HepG2 (cell line): ENCODE data around the gene VAC14. TPM values are rescaled to one million over a fixed set of nuclear protein-coding genes. Genes with fewer than 3 reads are reported as not detected.

Experiments
- ELF1 ChIP-seq: sonication (generic); formaldehyde crosslinking; IDR thresholded peaks from 2 replicates; pipeline ENCODE4 v1.4.0; 2020; ENCODE audit warnings: missing genetic modification reagents
- GTF3A ChIP-seq: sonication (generic); formaldehyde crosslinking; conservative IDR thresholded peaks from 2 replicates; pipeline ENCODE4 v1.4.0; 2020; ENCODE audit warnings: mild to moderate bottlenecking, missing genetic modification reagents
- HNRNPL ChIP-seq: fragments of 200-400 bp; formaldehyde crosslinking; IDR thresholded peaks from 2 replicates; pipeline ENCODE4 v1.6.1; 2017; ENCODE audit warnings: mild to moderate bottlenecking, low read depth, low read length
- KDM4B ChIP-seq: sonication (generic); formaldehyde crosslinking; IDR thresholded peaks from 2 replicates; pipeline ENCODE4 v1.4.0; 2020; ENCODE audit warnings: missing genetic modification reagents
- KLF11 ChIP-seq: IDR thresholded peaks from 2 replicates; pipeline ENCODE4 v1.6.1; 2016; ENCODE audit warnings: missing compliant biosample characterization
- MAFK ChIP-seq, 2 experiments: IDR thresholded peaks in 1 of 2; conservative IDR thresholded peaks in 1 of 2; 2 replicates each; pipeline ENCODE4 v1.6.1; 2011; ENCODE audit warnings: improper control_type of control experiment in 2 of 2, low read length in 2 of 2
- MED8 ChIP-seq: sonication (generic); formaldehyde crosslinking; IDR thresholded peaks from 2 replicates; pipeline ENCODE4 v1.8.1; 2023; ENCODE audit warnings: mild to moderate bottlenecking, missing genetic modification reagents; ENCODE audit not compliant: insufficient replicate concordance
- NONO ChIP-seq, 2 experiments: fragments of 450-650 bp in 1 of 2; sonication (generic) in 1 of 2; formaldehyde crosslinking in 1 of 2; IDR thresholded peaks in 1 of 2; conservative IDR thresholded peaks in 1 of 2; 2 replicates each; pipeline versions ENCODE4 v1.6.1 to v1.8.0; 2017 to 2022; ENCODE audit warnings: mild to moderate bottlenecking in 1 of 2, missing genetic modification reagents in 1 of 2, moderate library complexity in 1 of 2
- SIN3A ChIP-seq: IDR thresholded peaks from 2 replicates; pipeline ENCODE4 v1.6.1; 2011; ENCODE audit warnings: low read depth, mild to moderate bottlenecking, control low read depth, low read length, borderline replicate concordance
- ZC3H13 ChIP-seq: sonication (generic); formaldehyde crosslinking; IDR thresholded peaks from 2 replicates; pipeline ENCODE4 v1.8.1; 2023; ENCODE audit warnings: mild to moderate bottlenecking, missing genetic modification reagents, moderate library complexity
- ZMYM3 ChIP-seq: sonication (generic); formaldehyde crosslinking; IDR thresholded peaks from 2 replicates; pipeline ENCODE4 v1.5.1; 2020; ENCODE audit warnings: mild to moderate bottlenecking, missing genetic modification reagents
- ZNF138 ChIP-seq: sonication (generic); formaldehyde crosslinking; IDR thresholded peaks from 2 replicates; pipeline ENCODE4 v1.5.0; 2020; ENCODE audit warnings: mild to moderate bottlenecking, low read depth, missing genetic modification reagents
- ZNF589 ChIP-seq: sonication (generic); formaldehyde crosslinking; conservative IDR thresholded peaks from 2 replicates; pipeline ENCODE4 v1.8.0; 2022; ENCODE audit warnings: mild to moderate bottlenecking, moderate library complexity, missing genetic modification reagents
- ZNF816 ChIP-seq: sonication (generic); formaldehyde crosslinking; IDR thresholded peaks from 2 replicates; pipeline ENCODE4 v1.8.0; 2022; ENCODE audit warnings: missing genetic modification reagents, mild to moderate bottlenecking, borderline replicate concordance
- ZNF83 ChIP-seq: sonication (generic); formaldehyde crosslinking; IDR thresholded peaks from 2 replicates; pipeline ENCODE4 v1.4.0; 2020; ENCODE audit warnings: missing genetic modification reagents, mild to moderate bottlenecking, borderline replicate concordance
- polyA plus RNA-seq, 8 experiments: library from polyadenylated mRNA; depleted of rRNA in 3 of 8; stranded (reverse) in 7 of 8; unstranded in 1 of 8; fragments of >200 nt; fragmentation: Illumina TruSeq in 4 of 8; extraction: Trizol in 4 of 8; gene quantifications; 2 replicates each; pipeline versions ENCODE4 v1.2.1 to v1.2.3, GENCODE V29; 2011 to 2016; ENCODE audit warnings: low read depth in 4 of 8, missing spikeins in 1 of 8, mixed read lengths in 1 of 8; ENCODE audit not compliant: insufficient read depth in 1 of 8
- total RNA-seq, 5 experiments: library from RNA; depleted of rRNA; stranded (reverse); fragments of >200 nt; fragmentation: Illumina TruSeq; extraction: Trizol; gene quantifications; 2 replicates each; pipeline ENCODE4 v1.2.3, GENCODE V29; 2016; ENCODE audit warnings: low read depth in 1 of 5
- TF ChIP-seq, protein P1 (sequence below): sonication (generic); formaldehyde crosslinking; IDR thresholded peaks from 2 replicates; pipeline ENCODE4 v1.8.0; 2022; ENCODE audit warnings: mild to moderate bottlenecking, missing genetic modification reagents
- TF ChIP-seq, protein P2 (sequence below): conservative IDR thresholded peaks from 2 replicates; pipeline ENCODE4 v1.6.1; 2018; ENCODE audit warnings: missing genetic modification reagents
- TF ChIP-seq, protein P3 (sequence below): sonication (generic); formaldehyde crosslinking; IDR thresholded peaks from 2 replicates; pipeline ENCODE4 v1.4.0; 2020; ENCODE audit warnings: mild to moderate bottlenecking, missing genetic modification reagents
- TF ChIP-seq, protein P4 (sequence below): sonication (generic); formaldehyde crosslinking; IDR thresholded peaks from 2 replicates; pipeline ENCODE4 v1.5.0; 2020; ENCODE audit warnings: missing genetic modification reagents
- TF ChIP-seq, protein P5 (sequence below): sonication (generic); IDR thresholded peaks from 2 replicates; pipeline ENCODE4 v1.6.1; 2016; ENCODE audit warnings: low read depth, borderline replicate concordance
- TF ChIP-seq, protein P6 (sequence below): sonication (generic); formaldehyde crosslinking; IDR thresholded peaks from 2 replicates; pipeline ENCODE4 v1.4.0; 2020; ENCODE audit warnings: mild to moderate bottlenecking, missing genetic modification reagents

Gene VAC14
- total and polyA plus RNA-seq, 2 of the 13 experiments (the other 11 are each of a cell fraction or from before 2014, with no cell fraction given), result 23.5 to 24.6 TPM

DNA sequence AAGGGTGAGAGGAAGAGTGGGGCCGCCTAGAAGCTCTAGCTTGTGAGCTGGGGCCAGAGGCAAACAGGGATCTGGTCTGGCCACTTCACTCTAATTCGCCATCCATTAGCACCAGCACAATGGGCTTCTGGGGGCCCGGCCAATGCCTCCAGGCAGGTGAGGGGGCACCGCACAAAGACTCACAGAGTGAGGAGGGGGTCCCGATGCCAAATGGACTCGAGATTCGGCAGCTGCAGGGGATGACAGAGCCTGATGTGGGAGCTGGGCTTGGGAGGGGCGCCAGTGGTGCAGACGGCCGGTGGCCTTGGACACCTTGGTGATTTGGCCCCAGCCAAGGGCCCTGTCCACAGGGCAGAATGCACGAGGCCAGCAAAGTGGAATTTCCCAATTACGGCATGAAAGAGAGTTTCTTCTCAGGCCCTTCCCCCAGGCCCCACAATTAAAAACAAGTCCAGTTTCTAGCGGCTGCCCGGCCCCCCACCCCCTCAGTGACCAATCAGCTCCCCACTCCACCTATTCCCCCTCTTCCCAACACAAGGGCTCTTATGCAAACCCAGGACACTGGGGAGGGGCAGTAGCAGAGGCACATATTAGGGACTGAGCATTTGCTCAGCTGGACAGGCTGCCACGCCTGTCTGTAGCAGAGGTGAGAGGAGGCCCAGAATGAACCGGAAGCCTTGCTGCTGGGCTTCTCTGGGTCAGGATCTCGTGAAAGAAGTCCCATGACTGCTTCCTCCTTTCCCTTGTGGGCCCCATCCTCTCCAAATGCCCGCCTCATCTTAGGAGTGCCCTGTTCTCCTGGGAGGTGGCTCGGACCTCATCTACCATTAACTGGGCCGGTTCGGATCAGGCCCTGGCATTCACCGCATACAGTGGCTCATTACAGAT lies 75.7 kb downstream of the VAC14 start (continued):
- TF ChIP-seq SIN3A, result peak; percentile 92
- no peak for TF ChIP-seq GTF3A (CRISPR knock-in tag)
- TF ChIP-seq, protein P1, sequence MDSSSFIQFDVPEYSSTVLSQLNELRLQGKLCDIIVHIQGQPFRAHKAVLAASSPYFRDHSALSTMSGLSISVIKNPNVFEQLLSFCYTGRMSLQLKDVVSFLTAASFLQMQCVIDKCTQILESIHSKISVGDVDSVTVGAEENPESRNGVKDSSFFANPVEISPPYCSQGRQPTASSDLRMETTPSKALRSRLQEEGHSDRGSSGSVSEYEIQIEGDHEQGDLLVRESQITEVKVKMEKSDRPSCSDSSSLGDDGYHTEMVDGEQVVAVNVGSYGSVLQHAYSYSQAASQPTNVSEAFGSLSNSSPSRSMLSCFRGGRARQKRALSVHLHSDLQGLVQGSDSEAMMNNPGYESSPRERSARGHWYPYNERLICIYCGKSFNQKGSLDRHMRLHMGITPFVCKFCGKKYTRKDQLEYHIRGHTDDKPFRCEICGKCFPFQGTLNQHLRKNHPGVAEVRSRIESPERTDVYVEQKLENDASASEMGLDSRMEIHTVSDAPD, result peak; percentile 80
- peak; percentile 85 for TF ChIP-seq HNRNPL
- peak; percentile 75 for TF ChIP-seq ELF1 (CRISPR knock-in tag)
- peak; percentile 64 for TF ChIP-seq KDM4B (CRISPR knock-in tag)
- TF ChIP-seq, protein P2, sequence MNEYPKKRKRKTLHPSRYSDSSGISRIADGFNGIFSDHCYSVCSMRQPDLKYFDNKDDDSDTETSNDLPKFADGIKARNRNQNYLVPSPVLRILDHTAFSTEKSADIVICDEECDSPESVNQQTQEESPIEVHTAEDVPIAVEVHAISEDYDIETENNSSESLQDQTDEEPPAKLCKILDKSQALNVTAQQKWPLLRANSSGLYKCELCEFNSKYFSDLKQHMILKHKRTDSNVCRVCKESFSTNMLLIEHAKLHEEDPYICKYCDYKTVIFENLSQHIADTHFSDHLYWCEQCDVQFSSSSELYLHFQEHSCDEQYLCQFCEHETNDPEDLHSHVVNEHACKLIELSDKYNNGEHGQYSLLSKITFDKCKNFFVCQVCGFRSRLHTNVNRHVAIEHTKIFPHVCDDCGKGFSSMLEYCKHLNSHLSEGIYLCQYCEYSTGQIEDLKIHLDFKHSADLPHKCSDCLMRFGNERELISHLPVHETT (CRISPR knock-in tag), result peak; percentile 20
- TF ChIP-seq, protein P3, sequence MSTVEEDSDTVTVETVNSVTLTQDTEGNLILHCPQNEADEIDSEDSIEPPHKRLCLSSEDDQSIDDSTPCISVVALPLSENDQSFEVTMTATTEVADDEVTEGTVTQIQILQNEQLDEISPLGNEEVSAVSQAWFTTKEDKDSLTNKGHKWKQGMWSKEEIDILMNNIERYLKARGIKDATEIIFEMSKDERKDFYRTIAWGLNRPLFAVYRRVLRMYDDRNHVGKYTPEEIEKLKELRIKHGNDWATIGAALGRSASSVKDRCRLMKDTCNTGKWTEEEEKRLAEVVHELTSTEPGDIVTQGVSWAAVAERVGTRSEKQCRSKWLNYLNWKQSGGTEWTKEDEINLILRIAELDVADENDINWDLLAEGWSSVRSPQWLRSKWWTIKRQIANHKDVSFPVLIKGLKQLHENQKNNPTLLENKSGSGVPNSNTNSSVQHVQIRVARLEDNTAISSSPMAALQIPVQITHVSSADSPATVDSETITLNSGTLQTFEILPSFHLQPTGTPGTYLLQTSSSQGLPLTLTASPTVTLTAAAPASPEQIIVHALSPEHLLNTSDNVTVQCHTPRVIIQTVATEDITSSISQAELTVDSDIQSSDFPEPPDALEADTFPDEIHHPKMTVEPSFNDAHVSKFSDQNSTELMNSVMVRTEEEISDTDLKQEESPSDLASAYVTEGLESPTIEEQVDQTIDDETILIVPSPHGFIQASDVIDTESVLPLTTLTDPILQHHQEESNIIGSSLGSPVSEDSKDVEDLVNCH (CRISPR knock-in tag), result no peak
- peak; percentile 89 for TF ChIP-seq ZNF589 (CRISPR knock-in tag)
- peak; percentile 83 for TF ChIP-seq ZNF816
- peak; percentile 25 for TF ChIP-seq ZMYM3
- TF ChIP-seq NONO (IDR thresholded peaks at IDR 0.05), result no peak
- TF ChIP-seq NONO (CRISPR knock-in tag; conservative IDR thresholded peaks at IDR 0.05), result peak; percentile 72
- TF ChIP-seq ZNF83, result 0 out of 2 replicates have a peak, but pooled peaks have one; percentile 86
- TF ChIP-seq MAFK (conservative IDR thresholded peaks at IDR 0.05 in 1 of 2, IDR thresholded peaks at IDR 0.05 in 1 of 2; ENCODE audit: low read length in 2 of 2), result no peak
- peak; percentile 31 for TF ChIP-seq MED8
- no peak for TF ChIP-seq ZNF138 (CRISPR knock-in tag)
- TF ChIP-seq, protein P4, sequence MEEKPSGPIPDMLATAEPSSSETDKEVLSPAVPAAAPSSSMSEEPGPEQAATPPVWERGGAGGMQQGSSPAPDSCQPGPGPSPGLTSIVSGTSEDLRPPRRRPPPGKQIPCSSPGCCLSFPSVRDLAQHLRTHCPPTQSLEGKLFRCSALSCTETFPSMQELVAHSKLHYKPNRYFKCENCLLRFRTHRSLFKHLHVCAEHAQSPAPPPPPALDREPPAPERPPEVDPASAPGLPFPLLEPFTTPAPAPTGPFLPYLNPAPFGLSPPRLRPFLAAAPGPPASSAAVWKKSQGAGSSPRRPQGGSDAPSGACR (CRISPR knock-in tag), result peak; percentile 11; the same call in 1 of the 2 replicates
- TF ChIP-seq KLF11 (CRISPR knock-in tag), result no peak
- TF ChIP-seq, protein P5, sequence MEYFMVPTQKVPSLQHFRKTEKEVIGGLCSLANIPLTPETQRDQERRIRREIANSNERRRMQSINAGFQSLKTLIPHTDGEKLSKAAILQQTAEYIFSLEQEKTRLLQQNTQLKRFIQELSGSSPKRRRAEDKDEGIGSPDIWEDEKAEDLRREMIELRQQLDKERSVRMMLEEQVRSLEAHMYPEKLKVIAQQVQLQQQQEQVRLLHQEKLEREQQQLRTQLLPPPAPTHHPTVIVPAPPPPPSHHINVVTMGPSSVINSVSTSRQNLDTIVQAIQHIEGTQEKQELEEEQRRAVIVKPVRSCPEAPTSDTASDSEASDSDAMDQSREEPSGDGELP, result peak; percentile 99
- peak; percentile 94; the same call in 1 of the 2 replicates for TF ChIP-seq ZC3H13 (CRISPR knock-in tag)
- TF ChIP-seq, protein P6, sequence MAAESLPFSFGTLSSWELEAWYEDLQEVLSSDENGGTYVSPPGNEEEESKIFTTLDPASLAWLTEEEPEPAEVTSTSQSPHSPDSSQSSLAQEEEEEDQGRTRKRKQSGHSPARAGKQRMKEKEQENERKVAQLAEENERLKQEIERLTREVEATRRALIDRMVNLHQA, result peak; percentile 43; the same call in 1 of the 2 replicates
